Rectal smooth muscle tissue (tissue), 1 donor: ENCODE data around the gene CFDP1.

Source experiments
- H3K27ac ChIP-seq: one replicate; pipeline ENCODE4 v1.7.0; 2013; ENCODE audit warnings: low read depth, low read length, inconsistent platforms
- H3K27me3 ChIP-seq: one replicate; pipeline ENCODE4 v1.7.0; 2013; ENCODE audit warnings: low read length; ENCODE audit not compliant: control insufficient read depth, insufficient read depth
- H3K36me3 ChIP-seq: one replicate; pipeline ENCODE4 v1.7.0; 2013; ENCODE audit warnings: low read length; ENCODE audit not compliant: control insufficient read depth, insufficient read depth
- H3K4me1 ChIP-seq: one replicate; pipeline ENCODE4 v1.7.0; 2013; ENCODE audit warnings: low read length; ENCODE audit not compliant: control insufficient read depth, insufficient read depth
- H3K4me3 ChIP-seq: one replicate; pipeline ENCODE4 v1.7.0; 2013; ENCODE audit warnings: low read length
- H3K9ac ChIP-seq: one replicate; pipeline ENCODE4 v1.7.0; 2013; ENCODE audit warnings: low read length

CFDP1 gene

GRCh38 chr16:75337430-75337829 is 95.9 kb downstream of the CFDP1 start:
- Histone ChIP-seq H3K27ac (no peak overlapping the region), H3K4me1 (peaks cover 19% of the 10 kb centered on the region), H3K27me3 (no peaks in the 10 kb centered on the region), H3K4me3 (no peak overlapping the region), H3K36me3 (no peaks in the 10 kb centered on the region), H3K9ac (no peak overlapping the region)

- no peak overlapping the region for H3K4me3 ChIP-seq
- no peaks in the 10 kb centered on the region for H3K27me3 ChIP-seq
- H3K9ac ChIP-seq: no peak overlapping the region
- H3K36me3 ChIP-seq: no peaks in the 10 kb centered on the region
- peaks cover 10% of the 10 kb centered on the region for H3K4me1 ChIP-seq
- H3K27ac ChIP-seq: no peak overlapping the region
Observed at GRCh38 chr16:75336521-75336920, 96.8 kb downstream of the CFDP1 start.

- Histone ChIP-seq H3K27ac (no peak overlapping the region), H3K9ac (no peak overlapping the region), H3K27me3 (no peaks in the 10 kb centered on the region), H3K4me1 (no peaks in the 10 kb centered on the region), H3K4me3 (no peak overlapping the region), H3K36me3 (no peaks in the 10 kb centered on the region)
Observed at GRCh38 chr16:75333721-75334163, 99.6 kb downstream of the CFDP1 start.

- Histone ChIP-seq H3K4me3 (no peak overlapping the region), H3K9ac (no peak overlapping the region), H3K4me1 (no peaks in the 10 kb centered on the region), H3K36me3 (no peaks in the 10 kb centered on the region), H3K27me3 (no peaks in the 10 kb centered on the region), H3K27ac (no peak overlapping the region)
Observed at GRCh38 chr16:75329943-75330342, 103.4 kb downstream of the CFDP1 start.

- Histone ChIP-seq H3K36me3 (no peaks in the 10 kb centered on the region), H3K27ac (no peak overlapping the region), H3K4me1 (no peaks in the 10 kb centered on the region), H3K9ac (no peak overlapping the region), H3K27me3 (no peaks in the 10 kb centered on the region), H3K4me3 (no peak overlapping the region)
Observed at GRCh38 chr16:75326333-75326732, 107.0 kb downstream of the CFDP1 start.

- Histone ChIP-seq H3K27me3 (no peaks in the 10 kb centered on the region), H3K36me3 (no peaks in the 10 kb centered on the region), H3K9ac (no peak overlapping the region), H3K4me3 (no peak overlapping the region), H3K4me1 (no peaks in the 10 kb centered on the region), H3K27ac (no peak overlapping the region)
Observed at GRCh38 chr16:75323933-75324332, 109.4 kb downstream of the CFDP1 start.

- H3K4me3 ChIP-seq: no peak overlapping the region
- H3K9ac ChIP-seq: no peak overlapping the region
- H3K4me1 ChIP-seq: no peaks in the 10 kb centered on the region
- H3K27me3 ChIP-seq: no peaks in the 10 kb centered on the region
- no peak overlapping the region for H3K27ac ChIP-seq
- no peaks in the 10 kb centered on the region for H3K36me3 ChIP-seq
Observed at GRCh38 chr16:75323198-75323597, 110.1 kb downstream of the CFDP1 start.

GRCh38 chr16:75322740-75323139 is 110.6 kb downstream of the CFDP1 start:
- Histone ChIP-seq H3K4me1 (no peaks in the 10 kb centered on the region), H3K27me3 (no peaks in the 10 kb centered on the region), H3K9ac (no peak overlapping the region), H3K4me3 (no peak overlapping the region), H3K27ac (no peak overlapping the region), H3K36me3 (no peaks in the 10 kb centered on the region)

GRCh38 chr16:75320435-75320834 is 112.9 kb downstream of the CFDP1 start:
- H3K36me3 ChIP-seq: no peaks in the 10 kb centered on the region
- H3K27me3 ChIP-seq: no peaks in the 10 kb centered on the region
- no peaks in the 10 kb centered on the region for H3K4me1 ChIP-seq
- H3K9ac ChIP-seq: no peak overlapping the region
- no peak overlapping the region for H3K4me3 ChIP-seq
- H3K27ac ChIP-seq: no peak overlapping the region

GRCh38 chr16:75319513-75320411 is 113.5 kb downstream of the CFDP1 start:
- Histone ChIP-seq H3K4me1 (no peaks in the 10 kb centered on the region), H3K27me3 (no peaks in the 10 kb centered on the region), H3K27ac (no peak overlapping the region), H3K9ac (no peak overlapping the region), H3K4me3 (no peak overlapping the region), H3K36me3 (no peaks in the 10 kb centered on the region)

GRCh38 chr16:75318737-75319136 is 114.6 kb downstream of the CFDP1 start:
- Histone ChIP-seq H3K9ac (no peak overlapping the region), H3K36me3 (no peaks in the 10 kb centered on the region), H3K27ac (no peak overlapping the region), H3K4me1 (no peaks in the 10 kb centered on the region), H3K4me3 (no peak overlapping the region), H3K27me3 (no peaks in the 10 kb centered on the region)

- Histone ChIP-seq H3K36me3 (no peaks in the 10 kb centered on the region), H3K9ac (no peak overlapping the region), H3K27ac (no peak overlapping the region), H3K4me3 (no peak overlapping the region), H3K27me3 (no peaks in the 10 kb centered on the region), H3K4me1 (no peaks in the 10 kb centered on the region)
Observed at GRCh38 chr16:75317532-75317931, 115.8 kb downstream of the CFDP1 start.

GRCh38 chr16:75317101-75317522 is 116.2 kb downstream of the CFDP1 start:
- Histone ChIP-seq H3K36me3 (no peaks in the 10 kb centered on the region), H3K27me3 (no peaks in the 10 kb centered on the region), H3K9ac (no peak overlapping the region), H3K4me3 (no peak overlapping the region), H3K4me1 (no peaks in the 10 kb centered on the region), H3K27ac (no peak overlapping the region)
